ENCODE data around the gene WDR33.

The WDR33 gene

DNA sequence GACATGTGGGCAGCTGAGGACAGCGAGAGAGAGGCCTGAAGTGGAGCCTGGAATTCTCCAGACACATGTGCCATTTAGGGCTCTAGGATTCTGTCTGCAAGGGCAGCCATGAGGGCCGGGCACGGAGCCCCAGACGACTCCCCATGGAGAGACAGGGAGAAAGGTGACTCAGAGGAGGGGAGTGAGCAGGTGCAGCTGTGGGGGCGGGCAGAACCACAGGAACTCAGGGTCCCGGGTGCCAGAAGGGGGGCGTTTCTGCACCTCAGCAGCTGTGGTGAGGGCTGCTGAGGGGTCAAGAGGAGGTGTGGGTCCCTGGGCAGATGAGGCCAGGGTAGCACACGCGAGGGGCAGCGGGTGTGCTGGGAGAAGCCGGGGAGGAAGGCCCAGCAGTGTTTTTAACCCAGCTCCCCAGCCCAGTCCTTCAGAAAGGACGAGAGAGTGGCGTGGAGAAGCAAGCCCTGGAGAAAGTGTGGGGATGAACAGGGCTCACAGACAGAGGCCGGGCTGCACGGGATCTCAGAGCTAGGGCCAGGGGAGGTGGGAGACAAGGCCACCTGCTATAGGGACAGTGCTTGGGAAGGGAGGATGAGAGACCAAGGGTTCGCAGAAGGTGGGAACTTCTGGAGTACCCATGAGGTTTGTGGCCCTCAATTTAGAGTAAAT, 157.4 kb downstream of the WDR33 start:
- DNase-seq: no peak

DNA sequence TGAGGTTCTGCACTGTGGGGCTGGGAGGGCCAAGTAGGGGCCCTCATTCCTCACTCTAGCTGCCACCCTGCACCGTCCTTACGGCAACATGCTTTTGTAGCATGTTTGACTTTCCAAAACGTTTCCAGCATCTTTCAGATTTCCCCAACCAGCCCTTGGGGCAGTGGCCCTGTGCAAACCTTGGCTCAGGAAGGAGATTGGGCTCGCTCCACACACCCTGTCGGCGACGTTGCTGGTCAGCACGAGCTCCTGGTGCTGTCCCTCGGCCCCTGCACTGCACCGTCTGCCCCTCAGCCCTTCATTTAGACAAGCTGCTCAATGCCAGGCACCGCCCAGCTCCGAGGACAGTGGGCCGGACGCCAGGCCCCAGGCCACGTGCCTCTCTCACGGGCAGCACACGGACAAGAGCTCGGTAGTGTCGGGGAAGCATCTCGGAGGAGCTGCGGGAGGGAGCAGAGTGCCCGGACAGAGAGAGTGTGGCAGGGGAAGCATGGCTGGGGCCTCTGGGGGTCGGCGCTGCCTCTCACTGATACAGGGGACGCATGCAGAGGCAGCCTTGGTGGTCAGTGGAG, 158.1 kb downstream of the WDR33 start:
- DNase-seq: no peak

DNA sequence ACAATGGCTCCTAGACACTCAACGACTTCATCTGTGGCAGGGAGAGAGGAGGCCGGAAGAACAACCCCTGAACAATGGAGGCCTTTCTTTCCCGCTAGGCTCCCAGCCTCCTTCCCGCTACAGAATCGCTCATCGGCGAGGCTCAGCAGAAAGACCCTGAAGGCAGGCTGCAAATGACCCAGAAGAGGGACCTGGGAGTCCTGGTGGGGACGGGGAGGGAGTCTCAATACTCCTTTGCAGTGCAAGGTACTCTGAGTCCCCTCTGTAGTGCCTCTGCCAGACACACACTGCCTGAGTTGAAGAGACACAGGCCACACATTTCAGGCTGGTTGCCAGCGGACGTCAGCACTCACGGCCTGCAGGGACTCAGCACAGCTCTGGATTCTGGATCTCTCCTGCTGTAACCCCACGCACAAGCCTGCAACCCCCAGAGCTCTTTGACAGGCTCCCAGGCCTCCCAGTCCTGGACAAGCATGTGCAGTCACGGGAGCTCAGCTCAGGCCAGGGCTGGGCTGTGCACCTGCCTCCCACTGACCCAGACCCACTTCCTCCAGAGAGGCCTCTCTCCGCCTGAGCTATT, 158.9 kb downstream of the WDR33 start:
- no peak for DNase-seq

DNA sequence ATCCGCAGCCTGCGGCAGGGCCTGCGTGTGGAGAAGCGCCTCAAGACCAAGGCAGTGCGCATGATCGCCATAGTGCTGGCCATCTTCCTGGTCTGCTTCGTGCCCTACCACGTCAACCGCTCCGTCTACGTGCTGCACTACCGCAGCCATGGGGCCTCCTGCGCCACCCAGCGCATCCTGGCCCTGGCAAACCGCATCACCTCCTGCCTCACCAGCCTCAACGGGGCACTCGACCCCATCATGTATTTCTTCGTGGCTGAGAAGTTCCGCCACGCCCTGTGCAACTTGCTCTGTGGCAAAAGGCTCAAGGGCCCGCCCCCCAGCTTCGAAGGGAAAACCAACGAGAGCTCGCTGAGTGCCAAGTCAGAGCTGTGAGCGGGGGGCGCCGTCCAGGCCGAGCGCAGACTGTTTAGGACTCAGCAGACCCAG, 159.6 kb downstream of the WDR33 start:
- DNase-seq: no peak

Data from CD4-positive, alpha-beta T cell treated with Interleukin-4 for 4 hours (primary cell).